ENCODE data around the gene CDKL5. TPM values are rescaled to one million over a fixed set of nuclear protein-coding genes. Genes with fewer than 3 reads are reported as not detected.

The CDKL5 gene
- total RNA-seq, 4 donors from 2014 or later: 5.1 to 11.8 (median 7.4) TPM

DNA sequence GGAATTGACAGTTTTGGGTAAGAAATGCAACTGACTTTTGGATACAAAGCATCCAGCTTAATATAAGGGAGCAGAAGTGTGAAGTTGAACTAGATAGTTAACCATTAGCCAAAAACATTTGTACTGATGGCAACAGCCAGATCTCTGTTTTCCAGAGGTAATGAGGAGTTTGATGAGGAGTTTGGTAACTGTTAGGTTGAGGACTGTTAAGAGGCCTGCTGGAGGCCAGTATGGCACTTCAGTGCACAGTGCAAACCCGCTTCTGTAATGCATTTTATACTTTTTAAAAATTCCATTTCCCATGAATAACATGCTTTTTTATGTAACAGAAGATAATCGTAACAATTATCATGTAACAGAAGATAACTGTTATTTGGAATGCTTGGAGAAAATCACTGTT lies 30.0 kb downstream of the CDKL5 start:
- no peak overlapping the region for H3K4me3 ChIP-seq
- H3K4me1 ChIP-seq: no peaks in the 10 kb centered on the region
- H3K9me3 ChIP-seq: no peaks in the 10 kb centered on the region
- DNase-seq (ENCODE audit: low spot score in 2 of 2): no peak
- no peaks in the 10 kb centered on the region for H3K36me3 ChIP-seq
- H3K27me3 ChIP-seq: no peaks in the 10 kb centered on the region
- WGBS: 62% methylated on average over 2 of the region's 2 CpGs
- no peak overlapping the region for H3K27ac ChIP-seq
- TF ChIP-seq POLR2A (IDR thresholded peaks at IDR 0.05): no peak
- TF ChIP-seq EP300 (IDR thresholded peaks at IDR 0.05): no peak
- no peak for TF ChIP-seq POLR2AphosphoS5 (IDR thresholded peaks at IDR 0.05)
- no peak for TF ChIP-seq CTCF (IDR thresholded peaks at IDR 0.05)

DNA sequence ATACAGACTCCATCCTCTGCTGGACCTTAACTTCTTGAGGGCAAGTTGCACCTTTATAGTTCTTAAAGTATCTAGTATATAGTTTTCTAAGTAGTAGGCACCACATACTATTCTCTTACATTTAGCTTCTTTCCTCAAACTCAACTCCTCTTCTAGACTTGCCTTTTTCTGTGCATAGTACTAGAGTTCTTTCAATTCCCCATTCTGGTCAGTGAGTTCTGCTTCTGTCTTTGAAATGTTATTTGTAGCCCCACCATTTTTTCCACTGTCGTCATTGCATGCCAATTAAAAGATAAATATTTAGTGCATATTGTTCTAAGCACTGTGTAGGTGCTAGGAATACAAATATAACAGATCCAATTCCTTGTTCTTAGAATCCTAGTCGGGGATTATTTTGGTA lies 31.6 kb downstream of the CDKL5 start:
- H3K4me1 ChIP-seq: no peaks in the 10 kb centered on the region
- TF ChIP-seq POLR2A (IDR thresholded peaks at IDR 0.05) (no peak), EP300 (IDR thresholded peaks at IDR 0.05) (no peak), POLR2AphosphoS5 (IDR thresholded peaks at IDR 0.05) (no peak), CTCF (IDR thresholded peaks at IDR 0.05) (no peak)
- H3K27me3 ChIP-seq: no peaks in the 10 kb centered on the region
- H3K9me3 ChIP-seq: no peaks in the 10 kb centered on the region
- no peak overlapping the region for H3K4me3 ChIP-seq
- no peaks in the 10 kb centered on the region for H3K36me3 ChIP-seq
- 74% methylated on average over 2 of the region's 2 CpGs for WGBS
- H3K27ac ChIP-seq: no peak overlapping the region
- no peak for DNase-seq (ENCODE audit: low spot score in 2 of 2)

GRCh38 chrX:18461431-18461830 lies 36.0 kb downstream of the CDKL5 start:
- WGBS: 55% methylated on average over 1 of the region's 1 CpG
- TF ChIP-seq POLR2AphosphoS5 (IDR thresholded peaks at IDR 0.05) (no peak), EP300 (IDR thresholded peaks at IDR 0.05) (no peak), POLR2A (IDR thresholded peaks at IDR 0.05) (no peak), CTCF (IDR thresholded peaks at IDR 0.05) (no peak)
- Histone ChIP-seq H3K9me3 (no peaks in the 10 kb centered on the region), H3K36me3 (no peaks in the 10 kb centered on the region), H3K4me3 (no peak overlapping the region), H3K4me1 (no peaks in the 10 kb centered on the region), H3K27ac (no peak overlapping the region), H3K27me3 (no peaks in the 10 kb centered on the region)
- DNase-seq (ENCODE audit: low spot score in 2 of 2): no peak

DNA sequence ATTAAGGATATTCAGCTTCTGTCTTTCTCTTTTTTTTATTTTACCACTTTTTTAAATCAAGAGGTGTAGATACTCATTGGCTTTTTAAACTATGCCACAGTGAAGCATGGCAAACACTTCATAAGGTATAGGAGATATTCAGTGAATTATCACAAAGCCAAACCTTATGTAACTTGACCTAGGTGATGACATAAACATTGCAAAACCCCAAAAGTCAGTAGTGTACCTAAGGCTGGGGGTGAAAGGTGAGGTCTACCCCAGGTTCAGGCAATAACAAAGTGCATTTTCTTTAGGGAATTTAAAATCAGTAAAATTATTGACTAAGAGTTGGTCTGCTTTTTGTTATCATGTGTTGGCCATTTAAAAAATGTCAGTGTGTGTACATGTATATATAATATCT lies 39.1 kb downstream of the CDKL5 start:
- no peaks in the 10 kb centered on the region for H3K36me3 ChIP-seq
- no peak for TF ChIP-seq CTCF (IDR thresholded peaks at IDR 0.05)
- H3K4me1 ChIP-seq: no peaks in the 10 kb centered on the region
- no peak overlapping the region for H3K27ac ChIP-seq
- H3K9me3 ChIP-seq: no peaks in the 10 kb centered on the region
- no peaks in the 10 kb centered on the region for H3K27me3 ChIP-seq
- no peak for DNase-seq (ENCODE audit: low spot score in 2 of 2)
- no peak overlapping the region for H3K4me3 ChIP-seq

- Histone ChIP-seq H3K27ac (no peak overlapping the region), H3K9me3 (no peaks in the 10 kb centered on the region), H3K4me1 (no peaks in the 10 kb centered on the region), H3K36me3 (no peaks in the 10 kb centered on the region), H3K27me3 (no peaks in the 10 kb centered on the region), H3K4me3 (no peak overlapping the region)
- no peak for TF ChIP-seq POLR2A (IDR thresholded peaks at IDR 0.05)
- no peak for TF ChIP-seq CTCF (IDR thresholded peaks at IDR 0.05)
- TF ChIP-seq EP300 (IDR thresholded peaks at IDR 0.05): no peak
- TF ChIP-seq POLR2AphosphoS5 (IDR thresholded peaks at IDR 0.05): no peak
- no peak for DNase-seq (ENCODE audit: low spot score in 2 of 2)
- WGBS: 89% methylated on average over 4 of the region's 4 CpGs
Observed at GRCh38 chrX:18465051-18465450, 39.6 kb downstream of the CDKL5 start.
